Stimulated activated CD8-positive, alpha-beta memory T cell treated with anti-CD3 and anti-CD28 coated beads, Interleukin-12 subunit alpha, Interleukin-12 subunit beta, amount 100 ng/mL, for 1 hour (primary cell): ENCODE results near the gene PPM1L.

Experiments
- DNase-seq: peaks from one replicate; pipeline ENCODE4 v3.0.0-alpha.2; 2020; ENCODE audit warnings: low read depth

PPM1L gene

GRCh38 chr3:160765211-160765610 lies 9.2 kb downstream of the PPM1L start:
- DNase-seq = no peak

- no peak for DNase-seq
Measured at GRCh38 chr3:160768031-160768430, 12.0 kb downstream of the PPM1L start.

- no peak for DNase-seq
Measured at GRCh38 chr3:160768918-160769317, 12.9 kb downstream of the PPM1L start.

- no peak for DNase-seq
Measured at GRCh38 chr3:160771811-160772459, 15.9 kb downstream of the PPM1L start.

- no peak for DNase-seq
Measured at GRCh38 chr3:160773722-160774121, 17.7 kb downstream of the PPM1L start.

- no peak for DNase-seq
Measured at GRCh38 chr3:160774172-160774571, 18.1 kb downstream of the PPM1L start.

- DNase-seq = no peak
Measured at GRCh38 chr3:160778480-160778879, 22.4 kb downstream of the PPM1L start.

GRCh38 chr3:160779040-160779439 lies 23.0 kb downstream of the PPM1L start:
- DNase-seq = no peak

- DNase-seq = no peak
Measured at GRCh38 chr3:160780245-160780644, 24.2 kb downstream of the PPM1L start.

- no peak for DNase-seq
Measured at GRCh38 chr3:160781402-160781801, 25.4 kb downstream of the PPM1L start.

- DNase-seq = no peak
Measured at GRCh38 chr3:160781863-160782262, 25.8 kb downstream of the PPM1L start.

GRCh38 chr3:160784853-160785252 lies 28.8 kb downstream of the PPM1L start:
- no peak for DNase-seq

GRCh38 chr3:160790726-160791125 lies 34.7 kb downstream of the PPM1L start:
- no peak for DNase-seq

GRCh38 chr3:160792540-160792939 lies 36.5 kb downstream of the PPM1L start:
- DNase-seq = no peak

- no peak for DNase-seq
Measured at GRCh38 chr3:160793722-160794252, 37.8 kb downstream of the PPM1L start.

- no peak for DNase-seq
Measured at GRCh38 chr3:160796089-160796812, 40.2 kb downstream of the PPM1L start.

- DNase-seq = no peak
Measured at GRCh38 chr3:160796813-160797164, 40.8 kb downstream of the PPM1L start.

- no peak for DNase-seq
Measured at GRCh38 chr3:160797356-160797755, 41.3 kb downstream of the PPM1L start.

GRCh38 chr3:160801386-160802118 lies 45.5 kb downstream of the PPM1L start:
- no peak for DNase-seq

- DNase-seq = no peak
Measured at GRCh38 chr3:160804762-160805161, 48.7 kb downstream of the PPM1L start.

- DNase-seq = no peak
Measured at GRCh38 chr3:160806094-160806493, 50.1 kb downstream of the PPM1L start.

GRCh38 chr3:160806686-160807085 lies 50.7 kb downstream of the PPM1L start:
- DNase-seq = no peak

- DNase-seq = no peak
Measured at GRCh38 chr3:160808838-160809237, 52.8 kb downstream of the PPM1L start.
